ENCODE data around the gene MAEA. TPM values are rescaled to one million over a fixed set of nuclear protein-coding genes. Genes with fewer than 3 reads are reported as not detected.

The MAEA gene
- total RNA-seq, 2 experiments from 2014 or later = 61.5 to 63.2 TPM

- POLR2A ChIA-PET = interaction anchor here (1.8 kb wide), 1 partner anchor 28 kb away, joined by 9 read pairs; the partner anchor contains the start of gene UVSSA
- H3K27me3 ChIP-seq (ENCODE audit: control insufficient read depth in 1 of 2, insufficient read depth in 2 of 2, low read length in 2 of 2) = no peaks in the 10 kb centered on the region
- no peak overlapping the region for H3K27ac ChIP-seq (ENCODE audit: low read depth in 1 of 2, low read length in 2 of 2)
- Mint-ChIP-seq H3K36me3 (ENCODE audit: low read depth) (peaks cover 75% of the 10 kb centered on the region), H3K4me1 (ENCODE audit: low read depth) (peaks cover 16% of the 10 kb centered on the region), H3K27ac (no peak overlapping the region), H3K4me3 (no peak overlapping the region), H3K9me3 (no peaks in the 10 kb centered on the region), H3K27me3 (no peaks in the 10 kb centered on the region)
- intact Hi-C loops (cut with DNase I, micrococcal nuclease) = no loop called here
- ATAC-seq (ENCODE audit: poor library complexity) = no peak
- H3K4me1 ChIP-seq (ENCODE audit: insufficient read depth, low read length) = peaks cover 22% of the 10 kb centered on the region
- CTCF ChIA-PET = interaction anchor here (1.4 kb wide), 1 partner anchor 28 kb away, joined by 8 read pairs; no protein-coding TSS in a partner anchor
- no peak for DNase-seq
- H3K9me3 ChIP-seq (ENCODE audit: control insufficient read depth in 1 of 2, insufficient read depth in 1 of 2, low read length in 2 of 2) = no peaks in the 10 kb centered on the region
- no peak overlapping the region for H3K4me3 ChIP-seq (ENCODE audit: low read length)
- peaks cover 71% of the 10 kb centered on the region for H3K36me3 ChIP-seq (ENCODE audit: insufficient read depth, low read length)
- TF ChIP-seq CTCF (IDR thresholded peaks at IDR 0.05) = no peak
These were observed 28.3 kb downstream of the MAEA start for GRCh38 chr4:1318046-1318375.

GRCh38 chr4:1318488-1319213 lies 29.0 kb downstream of the MAEA start:
- ChIA-PET POLR2A (interaction anchor here (1.8 kb wide), 1 partner anchor 28 kb away, joined by 9 read pairs; the partner anchor contains the start of gene UVSSA), CTCF (interaction anchor here (1.2 to 1.5 kb wide), 3 partner anchors 11 to 29 kb away, joined by 3 to 8 read pairs (median 5); partner anchors contain the start of gene MAEA)
- Histone ChIP-seq H3K9me3 (ENCODE audit: control insufficient read depth in 1 of 2, insufficient read depth in 1 of 2, low read length in 2 of 2) (no peaks in the 10 kb centered on the region), H3K27me3 (ENCODE audit: control insufficient read depth in 1 of 2, insufficient read depth in 2 of 2, low read length in 2 of 2) (no peaks in the 10 kb centered on the region), H3K27ac (ENCODE audit: low read depth in 1 of 2, low read length in 2 of 2) (no peak overlapping the region), H3K36me3 (ENCODE audit: insufficient read depth, low read length) (peaks cover 71% of the 10 kb centered on the region), H3K4me3 (ENCODE audit: low read length) (no peak overlapping the region), H3K4me1 (ENCODE audit: insufficient read depth, low read length) (peaks cover 22% of the 10 kb centered on the region)
- intact Hi-C loops (cut with DNase I, micrococcal nuclease) = no loop called here
- no peaks in the 10 kb centered on the region for H3K9me3 Mint-ChIP-seq
- ATAC-seq (ENCODE audit: poor library complexity) = no peak
- H3K4me1 Mint-ChIP-seq (ENCODE audit: low read depth) = peaks cover 16% of the 10 kb centered on the region
- H3K4me3 Mint-ChIP-seq = no peak overlapping the region
- peak in 6 of 14 experiments; percentile 22 to 61 (median 46) for DNase-seq
- TF ChIP-seq CTCF (IDR thresholded peaks at IDR 0.05) = no peak
- no peaks in the 10 kb centered on the region for H3K27me3 Mint-ChIP-seq
- H3K27ac Mint-ChIP-seq = no peak overlapping the region
- H3K36me3 Mint-ChIP-seq (ENCODE audit: low read depth) = peaks cover 72% of the 10 kb centered on the region

GRCh38 chr4:1321486-1321885 lies 31.8 kb downstream of the MAEA start:
- Histone ChIP-seq H3K36me3 (ENCODE audit: insufficient read depth, low read length) (peaks cover 69% of the 10 kb centered on the region), H3K27me3 (ENCODE audit: control insufficient read depth in 1 of 2, insufficient read depth in 2 of 2, low read length in 2 of 2) (no peaks in the 10 kb centered on the region), H3K9me3 (ENCODE audit: control insufficient read depth in 1 of 2, insufficient read depth in 1 of 2, low read length in 2 of 2) (no peaks in the 10 kb centered on the region), H3K4me1 (ENCODE audit: insufficient read depth, low read length) (peaks cover 18% of the 10 kb centered on the region), H3K27ac (ENCODE audit: low read depth in 1 of 2, low read length in 2 of 2) (no peak overlapping the region), H3K4me3 (ENCODE audit: low read length) (no peak overlapping the region)
- H3K9me3 Mint-ChIP-seq = no peaks in the 10 kb centered on the region
- ChIA-PET CTCF (no interaction called here), POLR2A (no interaction called here)
- H3K4me1 Mint-ChIP-seq (ENCODE audit: low read depth) = no peaks in the 10 kb centered on the region
- DNase-seq (no peak), ATAC-seq (ENCODE audit: poor library complexity) (no peak)
- intact Hi-C loops (cut with DNase I, micrococcal nuclease) = no loop called here
- no peak overlapping the region for H3K4me3 Mint-ChIP-seq
- no peaks in the 10 kb centered on the region for H3K27me3 Mint-ChIP-seq
- H3K27ac Mint-ChIP-seq = no peak overlapping the region
- H3K36me3 Mint-ChIP-seq (ENCODE audit: low read depth) = peaks cover 59% of the 10 kb centered on the region
- no peak for TF ChIP-seq CTCF (IDR thresholded peaks at IDR 0.05)
